Measurements from ENCODE around the gene TDRD10.
A peak's percentile ranks its signal among the peaks of the same experiment; 100 is the strongest.

The TDRD10 gene

DNA sequence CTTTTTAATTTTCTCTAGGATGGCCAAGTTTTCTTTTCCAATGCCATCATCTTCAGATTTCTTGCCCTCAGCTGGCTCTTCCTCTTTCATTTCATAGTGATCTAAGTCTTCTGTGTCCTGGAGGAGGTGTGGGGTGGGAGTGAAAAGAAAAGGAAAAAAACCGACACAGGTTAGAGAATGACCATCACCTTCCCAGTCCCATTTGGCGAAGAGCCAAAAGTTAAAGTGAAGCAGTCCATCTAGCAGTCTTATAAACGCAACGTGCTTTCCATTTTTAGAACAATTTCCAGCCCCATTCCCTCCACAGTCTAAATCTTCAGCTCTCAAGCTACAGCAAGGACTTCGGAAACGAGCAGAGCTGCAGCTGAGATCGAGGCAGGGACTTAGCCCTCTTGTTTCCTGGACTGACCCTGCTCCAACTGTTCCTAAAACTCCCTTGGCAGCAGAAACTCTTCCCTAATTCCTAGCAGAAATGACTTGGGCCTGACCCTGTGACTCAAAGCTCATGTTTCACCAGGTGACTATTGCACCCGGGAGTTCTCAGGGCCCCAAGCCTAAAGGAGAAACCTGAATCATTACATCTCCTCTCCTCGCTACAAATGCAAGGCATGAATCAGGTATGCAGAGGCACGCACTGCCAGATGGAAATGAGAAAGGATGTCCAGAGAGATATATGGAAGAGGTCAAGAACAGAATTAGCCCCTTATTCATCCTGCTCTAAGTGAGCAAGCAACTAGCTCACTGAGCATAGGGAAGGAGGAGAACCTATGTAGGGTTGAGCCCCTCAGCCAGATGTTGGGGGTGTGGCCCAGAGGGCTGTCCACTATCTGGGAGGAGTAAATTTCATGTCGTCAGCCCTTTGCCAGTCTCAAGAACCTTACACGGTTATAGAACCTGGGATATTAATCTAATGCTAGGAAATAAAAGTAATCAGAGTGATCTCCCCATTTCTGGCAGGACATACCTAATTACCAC is 51.3 kb downstream of the TDRD10 start:
- no peak for DNase-seq

DNA sequence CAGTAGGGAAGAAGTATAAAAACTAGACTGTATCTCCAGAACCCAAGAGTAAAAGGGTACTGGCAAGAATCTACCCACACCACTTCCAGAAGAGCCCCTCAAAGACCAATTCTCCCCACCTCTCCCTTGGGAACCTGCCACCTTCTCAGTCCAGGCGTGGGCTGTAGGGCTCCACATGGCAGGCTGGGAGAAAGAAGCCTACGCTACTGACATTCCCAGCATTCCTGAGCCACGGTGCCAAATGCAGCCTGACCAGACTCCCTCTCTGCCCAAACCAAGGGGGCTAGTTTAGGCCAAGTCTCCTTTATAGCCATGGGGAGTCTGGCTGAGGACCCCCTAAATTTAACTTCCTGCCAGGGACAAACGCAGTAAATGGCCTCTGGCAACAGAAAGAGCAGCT is 54.4 kb downstream of the TDRD10 start:
- no peak for DNase-seq

DNA sequence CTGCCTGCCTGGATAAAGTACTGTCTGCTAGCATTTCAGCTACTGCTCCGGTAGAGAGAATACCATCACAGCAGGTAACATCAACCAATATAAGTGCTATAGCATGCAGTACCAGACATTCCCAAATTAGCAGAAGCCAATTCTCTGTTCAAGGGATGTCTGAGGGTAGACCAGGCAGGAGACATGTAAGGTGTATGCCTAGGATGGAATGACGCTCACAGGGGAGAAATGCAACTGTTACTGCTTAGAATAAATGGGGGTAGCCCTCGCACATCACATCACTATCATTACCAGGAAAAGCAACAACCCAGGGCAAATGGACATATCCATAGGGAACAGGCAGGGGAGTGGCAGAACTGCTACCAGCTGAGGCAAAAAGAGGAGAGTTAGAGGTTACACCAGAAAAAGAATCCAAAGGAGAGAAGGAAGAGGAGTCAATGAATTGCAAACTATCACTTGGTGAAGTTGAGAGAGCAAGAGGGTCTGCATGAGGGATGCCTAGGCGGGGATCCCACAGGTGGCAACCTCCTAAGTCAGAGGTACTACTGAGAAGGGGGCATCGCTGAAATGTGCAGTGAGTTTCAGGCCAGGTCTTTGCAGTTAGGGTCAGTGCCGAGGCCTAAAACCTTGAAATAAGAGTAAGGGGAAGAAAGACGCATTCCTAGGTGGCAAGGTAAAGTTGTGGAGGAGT is 55.4 kb downstream of the TDRD10 start:
- no peak for DNase-seq

DNA sequence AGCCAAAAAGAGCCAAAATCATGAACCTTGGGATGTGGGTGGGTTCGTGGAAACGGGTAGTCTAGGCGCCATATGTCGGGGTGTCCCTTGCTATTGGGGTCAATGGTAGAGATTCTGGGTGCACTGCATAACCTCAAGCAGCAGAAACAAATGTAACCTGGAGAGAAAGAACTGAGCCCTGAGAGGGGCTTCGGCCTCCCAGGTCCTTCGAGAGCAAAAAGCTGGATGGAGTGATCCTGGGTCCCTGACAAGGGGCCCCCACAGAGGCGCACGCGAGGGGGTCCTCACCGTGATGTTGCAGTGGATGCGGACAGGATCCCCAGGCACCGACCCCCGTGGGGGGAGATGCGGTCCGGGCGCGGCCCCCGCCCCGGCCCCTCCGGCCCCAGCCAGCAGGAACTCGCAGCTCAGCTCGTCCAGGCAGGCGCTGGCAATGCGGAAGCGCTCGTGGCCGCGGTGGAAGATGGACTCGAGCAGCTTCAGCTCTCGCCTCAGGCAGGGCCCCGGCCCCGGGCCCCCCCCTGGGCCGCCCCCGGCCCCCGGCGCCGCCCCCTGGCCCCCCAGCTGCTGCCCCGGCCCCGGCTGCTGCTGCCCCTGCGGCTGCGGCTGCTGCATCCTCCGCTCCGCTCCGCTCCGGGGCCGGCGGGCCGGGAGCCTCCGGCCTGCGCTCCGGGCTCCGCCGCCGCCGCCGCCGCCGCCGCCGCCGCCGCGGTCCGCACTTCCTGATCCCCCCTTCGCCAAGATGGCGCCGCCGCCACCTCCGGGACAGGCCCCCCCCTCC is 56.1 kb downstream of the TDRD10 start, which contains the start of gene UBE2Q1:
UBE2Q1 (minus strand) TSS at position 724 of the 781 bp plus-strand sequence; CDS start at position 615, 109 bp downstream.
- DNase-seq, result peak in 1 of 2 experiments; percentile 51

DNA sequence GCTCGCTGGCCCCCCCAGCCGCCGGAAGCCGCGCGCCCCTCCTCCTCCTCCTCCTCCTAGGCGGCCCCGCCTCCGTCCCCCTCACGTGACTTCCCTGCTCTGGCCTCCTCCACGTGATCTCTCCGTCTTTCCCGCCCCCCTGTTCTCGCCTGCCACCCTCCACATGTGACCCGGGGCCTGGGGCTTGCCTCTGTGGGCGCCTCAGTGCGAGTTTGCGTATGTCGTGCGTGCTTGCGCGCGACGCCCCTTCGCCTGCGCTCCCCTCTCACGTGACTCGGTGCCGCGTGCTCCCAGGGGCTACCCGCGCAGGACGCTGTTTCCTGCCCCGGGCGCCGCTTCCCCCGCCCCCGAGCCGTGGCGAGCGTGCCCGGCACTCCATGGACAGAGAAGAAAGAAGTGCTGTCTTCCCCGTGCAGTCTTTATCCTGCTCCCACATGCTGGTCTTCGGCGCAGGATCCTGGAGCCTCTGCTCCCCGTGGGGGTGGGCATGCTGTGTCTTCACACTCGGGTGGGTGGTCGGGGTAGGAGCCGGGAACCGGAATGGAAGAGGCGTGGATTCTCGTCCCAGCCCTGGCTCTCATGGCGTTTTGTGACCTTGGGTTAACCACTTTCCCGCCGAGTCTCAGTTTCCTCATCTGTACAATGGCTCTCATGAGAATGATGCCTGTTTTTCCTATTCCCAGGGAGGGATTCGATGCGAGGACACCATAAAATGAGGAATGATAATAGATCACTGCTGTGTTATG is 56.9 kb downstream of the TDRD10 start:
- DNase-seq, result peak; percentile 98 to 99

DNA sequence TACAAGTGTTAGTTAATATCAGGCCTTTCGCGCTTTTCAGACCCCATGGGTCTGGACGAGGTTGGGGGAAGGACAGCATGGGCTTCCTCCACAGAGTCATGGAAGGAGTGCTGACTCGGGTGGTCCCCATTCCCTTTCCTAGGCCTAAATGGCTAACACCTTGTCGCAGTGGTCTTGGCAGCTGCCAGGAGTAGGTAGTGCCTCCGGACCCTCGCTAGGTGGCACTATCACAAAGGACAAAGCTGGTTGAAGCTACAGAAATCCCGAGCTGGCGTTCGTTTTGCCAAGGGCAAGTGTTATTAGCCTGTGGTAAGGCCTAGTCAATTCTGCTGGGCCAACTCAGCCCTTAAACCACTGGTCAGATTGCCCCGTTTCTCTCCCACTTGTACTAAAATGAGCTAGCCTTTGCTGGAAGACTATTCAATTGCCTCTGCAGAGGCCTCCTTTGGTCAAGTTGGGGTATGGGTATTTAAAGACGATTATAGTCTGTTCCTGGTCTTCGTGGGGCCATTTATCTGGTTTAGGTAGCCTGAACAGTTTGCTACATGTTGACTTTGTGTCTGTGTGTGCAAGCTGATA is 57.5 kb downstream of the TDRD10 start:
- DNase-seq, result peak; percentile 87 to 88

DNA sequence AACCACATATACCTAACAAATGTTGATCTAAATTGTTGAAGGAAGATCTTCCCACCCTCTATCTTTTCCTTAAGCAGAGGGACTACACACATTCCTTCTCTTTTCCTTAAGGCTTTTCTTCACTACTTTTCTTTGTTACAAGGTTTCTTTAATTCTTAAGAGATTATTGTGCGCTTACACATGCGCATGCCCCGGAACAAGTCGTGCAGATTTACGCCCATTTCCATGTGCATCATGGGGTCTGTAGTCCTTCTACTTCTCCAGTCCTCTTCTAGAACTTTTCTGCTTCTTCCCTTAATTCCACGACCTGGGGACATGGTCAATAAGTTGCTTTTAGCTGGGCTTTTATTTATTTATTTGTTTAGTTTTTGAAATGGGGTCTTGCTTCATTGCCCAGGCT is 63.9 kb downstream of the TDRD10 start:
- DNase-seq, result no peak

DNA sequence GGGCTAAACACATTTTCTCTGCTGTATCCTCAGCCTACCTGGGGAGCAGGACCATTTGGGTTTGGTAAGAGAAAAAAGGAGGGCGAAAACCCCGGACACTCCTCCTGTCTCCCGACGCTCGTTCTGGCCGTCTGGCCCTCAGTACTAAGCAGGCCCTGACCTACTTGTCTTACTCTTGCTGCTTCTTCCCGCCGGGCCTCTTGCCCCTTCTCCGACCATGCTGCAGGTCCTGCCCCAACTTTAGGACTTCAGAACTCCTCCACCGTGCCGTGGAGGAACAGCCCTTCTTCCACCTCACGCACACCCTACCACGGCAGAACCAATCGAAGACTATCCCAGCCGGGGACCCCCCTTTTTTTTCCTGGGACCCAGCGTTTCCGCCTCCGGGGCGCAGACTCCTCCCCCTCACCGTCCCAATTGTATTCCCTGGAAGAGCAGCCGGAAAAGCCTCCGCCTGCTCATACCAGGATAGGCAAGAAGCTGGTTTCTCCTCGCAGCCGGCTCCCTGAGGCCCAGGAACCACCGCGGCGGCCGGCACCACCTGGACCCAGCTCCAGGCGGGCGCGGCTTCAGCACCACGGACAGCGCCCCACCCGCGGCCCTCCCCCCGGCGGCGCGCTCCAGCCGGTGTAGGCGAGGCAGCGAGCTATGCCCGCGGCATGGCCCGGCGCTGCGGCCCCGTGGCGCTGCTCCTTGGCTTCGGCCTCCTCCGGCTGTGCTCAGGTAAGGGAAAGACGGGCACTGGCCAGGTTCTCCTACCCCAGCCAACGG is 65.6 kb downstream of the TDRD10 start, which contains the start of gene CHRNB2:
CHRNB2 (plus strand) TSS at position 393 of the 771 bp plus-strand sequence; CDS start at position 660, 267 bp downstream.
- peak; percentile 73 to 81 for DNase-seq

DNA sequence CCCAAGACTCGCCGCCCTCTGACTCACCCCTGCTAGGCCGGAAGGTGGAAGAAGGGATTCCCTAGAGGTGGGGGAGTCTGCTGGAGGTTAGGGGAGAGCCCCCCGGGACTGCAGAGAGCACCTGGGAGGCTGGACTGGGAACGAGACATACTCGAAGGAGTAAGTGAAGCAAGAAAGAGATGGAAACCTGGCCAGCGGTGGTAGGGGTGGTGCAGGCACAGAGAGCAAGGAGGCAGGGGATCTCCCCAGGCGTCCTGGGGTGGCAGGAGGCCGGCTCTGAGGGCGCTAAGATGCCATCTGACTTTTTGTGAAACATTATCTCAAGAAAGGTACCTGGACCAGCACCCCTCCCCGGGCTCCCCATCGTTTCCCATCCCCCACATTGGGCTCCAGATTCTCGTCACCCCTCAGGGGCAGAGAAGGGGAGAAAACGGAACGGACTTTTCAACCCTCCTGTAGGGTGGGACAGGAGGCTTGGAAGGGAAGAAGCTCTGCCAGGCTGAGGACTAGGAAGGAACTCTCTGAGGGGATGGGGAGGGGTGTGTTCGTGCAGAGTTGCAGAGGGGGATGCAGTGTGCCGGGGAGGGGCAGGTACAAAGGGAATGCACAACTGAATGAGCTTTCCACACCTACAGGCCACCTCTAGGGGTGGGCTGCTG is 66.3 kb downstream of the TDRD10 start:
- no peak for DNase-seq

DNA sequence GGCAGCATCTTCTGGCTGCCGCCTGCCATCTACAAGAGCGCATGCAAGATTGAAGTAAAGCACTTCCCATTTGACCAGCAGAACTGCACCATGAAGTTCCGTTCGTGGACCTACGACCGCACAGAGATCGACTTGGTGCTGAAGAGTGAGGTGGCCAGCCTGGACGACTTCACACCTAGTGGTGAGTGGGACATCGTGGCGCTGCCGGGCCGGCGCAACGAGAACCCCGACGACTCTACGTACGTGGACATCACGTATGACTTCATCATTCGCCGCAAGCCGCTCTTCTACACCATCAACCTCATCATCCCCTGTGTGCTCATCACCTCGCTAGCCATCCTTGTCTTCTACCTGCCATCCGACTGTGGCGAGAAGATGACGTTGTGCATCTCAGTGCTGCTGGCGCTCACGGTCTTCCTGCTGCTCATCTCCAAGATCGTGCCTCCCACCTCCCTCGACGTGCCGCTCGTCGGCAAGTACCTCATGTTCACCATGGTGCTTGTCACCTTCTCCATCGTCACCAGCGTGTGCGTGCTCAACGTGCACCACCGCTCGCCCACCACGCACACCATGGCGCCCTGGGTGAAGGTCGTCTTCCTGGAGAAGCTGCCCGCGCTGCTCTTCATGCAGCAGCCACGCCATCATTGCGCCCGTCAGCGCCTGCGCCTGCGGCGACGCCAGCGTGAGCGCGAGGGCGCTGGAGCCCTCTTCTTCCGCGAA is 69.4 kb downstream of the TDRD10 start:
- DNase-seq, result no peak

DNA sequence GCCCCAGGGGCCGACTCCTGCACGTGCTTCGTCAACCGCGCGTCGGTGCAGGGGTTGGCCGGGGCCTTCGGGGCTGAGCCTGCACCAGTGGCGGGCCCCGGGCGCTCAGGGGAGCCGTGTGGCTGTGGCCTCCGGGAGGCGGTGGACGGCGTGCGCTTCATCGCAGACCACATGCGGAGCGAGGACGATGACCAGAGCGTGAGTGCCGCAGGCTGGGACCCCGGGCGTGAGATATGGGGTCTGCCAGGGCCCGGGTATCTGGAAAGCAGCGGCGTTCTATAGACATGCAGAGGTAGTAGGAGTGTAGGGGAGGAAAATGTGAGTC is 69.9 kb downstream of the TDRD10 start:
- no peak for DNase-seq

DNA sequence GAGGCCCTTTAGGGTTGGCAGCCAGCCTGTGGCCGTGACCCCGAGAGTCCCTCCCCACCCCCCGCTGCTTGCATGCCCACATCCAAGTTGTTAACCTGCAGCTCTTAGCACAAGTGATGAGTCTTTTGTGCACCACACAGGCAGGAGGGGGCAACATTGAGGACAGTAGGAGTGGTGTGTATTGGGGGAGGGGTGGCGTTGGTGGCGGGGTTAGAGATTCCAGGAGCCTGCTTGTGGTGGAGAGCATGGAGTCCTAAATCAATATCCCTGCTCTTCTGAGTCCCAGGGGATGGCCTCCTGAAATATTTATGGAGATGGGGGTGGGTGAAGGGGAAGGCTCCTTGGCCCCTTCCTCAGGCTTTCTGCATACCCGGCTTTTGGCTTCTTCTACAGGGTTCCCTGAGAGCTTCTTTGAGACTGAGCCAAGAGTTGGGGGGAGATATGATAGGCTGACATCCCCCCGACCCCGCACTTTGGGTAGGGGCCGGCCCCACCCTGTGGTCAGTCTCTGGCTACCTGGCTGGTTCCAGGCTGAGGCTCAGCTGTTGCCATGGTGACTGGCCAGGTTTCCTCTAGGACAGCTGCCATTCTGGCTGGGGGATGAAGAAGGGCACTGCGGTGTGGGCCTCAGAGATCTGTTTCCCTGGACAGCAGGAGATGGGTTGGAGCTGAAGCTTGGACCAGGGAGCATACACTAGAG is 70.6 kb downstream of the TDRD10 start:
- no peak for DNase-seq

DNA sequence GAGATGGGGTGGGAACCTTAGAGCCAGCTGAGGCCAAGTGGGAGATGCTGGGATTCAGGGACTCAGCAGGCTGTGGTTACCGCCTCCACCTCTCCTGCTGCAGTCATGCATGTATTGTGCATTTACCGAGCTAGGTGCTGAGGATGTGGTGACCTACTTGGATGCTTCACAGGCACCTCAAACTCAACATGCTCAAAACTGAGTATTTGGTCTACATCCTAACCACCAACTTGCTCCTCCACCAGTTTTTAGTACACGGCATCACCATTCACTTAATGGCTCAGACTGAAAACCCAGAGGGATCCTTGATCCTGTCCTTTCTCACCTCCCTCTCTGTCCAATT is 71.1 kb downstream of the TDRD10 start:
- DNase-seq, result no peak

DNA sequence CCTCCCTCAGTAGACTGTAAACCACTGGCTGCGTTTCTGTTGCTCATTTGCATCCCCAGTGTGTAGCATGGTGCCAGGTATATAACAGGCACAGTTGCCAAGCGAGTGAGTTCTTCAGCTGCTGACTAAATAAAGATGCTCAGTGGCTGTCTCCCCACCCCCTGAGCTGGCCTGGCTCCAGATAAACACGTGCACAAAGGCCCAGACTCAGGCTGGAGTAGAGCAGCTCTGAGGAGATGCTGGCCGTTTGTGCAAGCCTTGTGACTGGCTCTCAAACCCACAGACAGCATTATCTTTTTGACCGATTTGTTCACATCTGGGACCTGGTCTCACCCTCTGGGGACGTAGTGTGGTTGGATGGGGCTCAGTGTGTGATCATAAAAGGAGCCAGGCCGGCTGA is 72.7 kb downstream of the TDRD10 start:
- DNase-seq, result no peak

DNA sequence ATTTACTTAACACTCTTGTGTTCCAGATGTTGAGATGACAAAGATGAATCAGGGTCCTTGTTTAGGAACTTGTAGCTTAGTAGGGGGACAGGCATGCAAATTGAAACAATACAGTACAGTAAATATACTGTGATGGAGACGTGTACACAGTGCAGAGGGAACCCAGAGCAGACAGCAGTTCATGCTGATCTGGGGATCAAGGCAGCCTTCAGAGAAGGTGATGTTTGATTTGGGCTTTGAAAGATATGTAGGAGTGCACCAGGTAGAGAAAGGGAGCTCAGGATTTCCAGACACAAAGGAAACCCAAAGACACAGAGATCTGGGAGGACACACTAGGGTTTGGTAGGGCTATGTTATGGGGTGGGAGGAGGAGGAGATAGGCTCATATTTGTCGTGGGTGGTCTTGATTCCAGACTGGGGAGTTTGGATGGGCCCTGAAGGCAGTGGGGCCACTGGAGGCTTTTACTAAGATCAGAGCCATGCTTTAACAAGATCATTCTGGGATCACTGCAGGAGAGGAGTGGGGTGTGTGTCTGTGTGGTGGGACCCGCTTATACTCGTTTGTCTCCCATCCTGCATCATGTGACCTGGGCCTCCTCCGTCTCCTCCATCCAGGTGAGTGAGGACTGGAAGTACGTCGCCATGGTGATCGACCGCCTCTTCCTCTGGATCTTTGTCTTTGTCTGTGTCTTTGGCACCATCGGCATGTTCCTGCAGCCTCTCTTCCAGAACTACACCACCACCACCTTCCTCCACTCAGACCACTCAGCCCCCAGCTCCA is 73.3 kb downstream of the TDRD10 start:
- DNase-seq, result no peak

DNA sequence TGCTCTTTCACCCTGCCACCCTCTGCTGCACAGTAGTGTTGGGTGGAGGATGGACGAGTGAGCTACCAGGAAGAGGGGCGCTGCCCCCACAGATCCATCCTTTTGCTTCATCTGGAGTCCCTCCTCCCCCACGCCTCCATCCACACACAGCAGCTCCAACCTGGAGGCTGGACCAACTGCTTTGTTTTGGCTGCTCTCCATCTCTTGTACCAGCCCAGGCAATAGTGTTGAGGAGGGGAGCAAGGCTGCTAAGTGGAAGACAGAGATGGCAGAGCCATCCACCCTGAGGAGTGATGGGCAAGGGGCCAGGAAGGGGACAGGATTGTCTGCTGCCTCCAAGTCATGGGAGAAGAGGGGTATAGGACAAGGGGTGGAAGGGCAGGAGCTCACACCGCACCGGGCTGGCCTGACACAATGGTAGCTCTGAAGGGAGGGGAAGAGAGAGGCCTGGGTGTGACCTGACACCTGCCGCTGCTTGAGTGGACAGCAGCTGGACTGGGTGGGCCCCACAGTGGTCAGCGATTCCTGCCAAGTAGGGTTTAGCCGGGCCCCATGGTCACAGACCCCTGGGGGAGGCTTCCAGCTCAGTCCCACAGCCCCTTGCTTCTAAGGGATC is 74.0 kb downstream of the TDRD10 start:
- no peak for DNase-seq

DNA sequence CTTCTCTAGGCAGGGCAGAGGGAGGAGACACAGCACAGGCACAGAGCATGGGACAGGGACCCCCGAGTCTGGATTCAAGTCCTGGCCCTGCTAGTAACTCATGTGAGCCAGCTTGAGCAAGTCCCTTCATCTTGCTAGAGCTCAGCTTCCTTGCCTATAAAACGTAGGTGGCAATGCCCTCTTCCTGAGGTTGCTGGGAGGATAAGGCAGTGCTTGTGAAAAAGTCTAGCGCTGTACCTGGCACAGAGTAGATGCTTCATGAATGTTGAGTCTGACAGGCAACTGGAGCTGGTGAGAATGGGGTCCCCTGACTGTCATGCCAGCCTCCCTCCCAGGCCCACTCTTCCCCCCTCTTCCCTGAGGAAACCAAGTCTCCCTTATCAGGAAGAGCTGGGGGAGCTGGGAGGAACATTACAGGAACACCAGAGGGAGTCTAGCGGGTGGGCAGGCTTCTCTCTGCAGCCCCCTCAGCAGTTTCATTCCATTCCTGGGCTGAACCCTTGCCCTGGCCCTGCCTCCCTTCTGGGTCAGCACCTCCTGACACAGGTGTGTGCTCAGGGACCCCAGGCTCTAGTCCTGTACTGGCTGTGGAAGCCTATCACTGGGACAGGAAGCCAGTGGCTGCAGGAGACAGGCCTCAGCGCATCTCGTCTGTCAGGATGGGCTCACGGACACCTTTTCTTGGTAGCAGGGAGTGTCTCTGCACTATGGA is 75.5 kb downstream of the TDRD10 start:
- DNase-seq, result no peak

DNA sequence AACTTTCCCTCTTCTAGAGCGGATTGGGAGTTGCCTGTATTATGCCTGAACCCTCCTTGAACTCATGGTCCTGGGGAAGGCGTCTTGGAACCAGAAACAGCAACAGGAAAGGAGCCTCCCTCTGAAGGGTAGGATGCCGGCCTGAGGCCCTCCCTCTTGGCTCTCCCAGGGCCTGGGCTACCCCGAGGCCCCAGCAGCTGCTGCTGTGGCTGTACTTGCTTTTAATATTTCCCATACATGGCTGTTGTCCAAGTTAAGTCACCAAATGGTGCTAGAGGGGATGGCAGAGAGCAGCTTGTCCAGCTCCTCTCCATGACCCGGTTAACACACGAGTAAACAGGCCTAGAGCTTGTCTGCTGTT is 76.0 kb downstream of the TDRD10 start:
- no peak for DNase-seq
